ENCODE results near the gene GAS6.

GAS6 gene

GRCh38 chr13:113786262-113786841 is 77.5 kb downstream of the GAS6 start:
- no peak for DNase-seq

DNA sequence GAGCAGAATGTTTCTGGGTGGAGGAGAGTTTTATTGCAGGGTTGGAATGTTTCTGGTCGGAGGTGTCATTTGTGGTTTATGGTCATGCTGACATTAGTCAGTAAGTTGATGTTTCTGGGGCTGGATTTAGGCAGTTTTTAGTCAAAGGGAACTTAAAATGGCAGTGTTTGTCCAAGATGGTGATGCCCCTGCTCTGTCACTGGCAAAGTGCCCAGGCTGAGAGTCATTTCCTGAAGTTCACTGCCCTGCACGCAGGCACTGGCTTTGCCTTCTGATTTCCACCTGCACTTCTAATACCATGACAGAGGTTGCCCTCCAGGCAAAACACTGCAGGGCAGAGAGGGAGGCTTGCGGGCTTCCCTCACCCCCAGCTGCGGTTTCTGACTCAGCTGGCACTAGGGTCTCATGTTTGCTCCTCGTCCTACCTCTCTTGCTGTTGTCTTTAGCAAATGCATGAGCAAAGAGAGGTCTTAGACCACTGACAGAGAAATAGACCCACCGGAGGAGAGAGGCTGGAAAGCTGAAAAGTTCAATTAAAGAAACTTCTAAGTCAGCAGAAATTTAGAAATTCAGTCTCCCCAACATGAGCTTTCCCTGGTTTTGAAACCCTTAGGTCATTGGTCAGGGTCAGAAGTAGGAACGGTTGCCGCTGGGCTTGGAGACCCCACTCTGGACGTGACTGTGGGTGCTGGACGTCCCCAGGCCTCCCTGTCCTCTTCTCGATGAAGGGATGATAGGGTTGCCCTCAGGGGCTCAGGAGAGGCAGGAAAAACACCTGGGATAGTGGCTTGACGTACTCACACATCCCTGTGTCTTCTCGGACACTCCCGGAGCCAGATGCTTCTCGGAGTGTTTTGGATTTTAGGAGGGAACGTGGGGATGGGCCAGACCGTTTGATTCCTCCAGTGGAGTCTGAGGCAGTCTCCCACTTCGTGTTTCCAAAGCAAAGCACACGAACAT is 78.5 kb downstream of the GAS6 start:
- DNase-seq, result no peak

GRCh38 chr13:113784645-113785024 is 79.2 kb downstream of the GAS6 start:
- no peak for DNase-seq

DNA sequence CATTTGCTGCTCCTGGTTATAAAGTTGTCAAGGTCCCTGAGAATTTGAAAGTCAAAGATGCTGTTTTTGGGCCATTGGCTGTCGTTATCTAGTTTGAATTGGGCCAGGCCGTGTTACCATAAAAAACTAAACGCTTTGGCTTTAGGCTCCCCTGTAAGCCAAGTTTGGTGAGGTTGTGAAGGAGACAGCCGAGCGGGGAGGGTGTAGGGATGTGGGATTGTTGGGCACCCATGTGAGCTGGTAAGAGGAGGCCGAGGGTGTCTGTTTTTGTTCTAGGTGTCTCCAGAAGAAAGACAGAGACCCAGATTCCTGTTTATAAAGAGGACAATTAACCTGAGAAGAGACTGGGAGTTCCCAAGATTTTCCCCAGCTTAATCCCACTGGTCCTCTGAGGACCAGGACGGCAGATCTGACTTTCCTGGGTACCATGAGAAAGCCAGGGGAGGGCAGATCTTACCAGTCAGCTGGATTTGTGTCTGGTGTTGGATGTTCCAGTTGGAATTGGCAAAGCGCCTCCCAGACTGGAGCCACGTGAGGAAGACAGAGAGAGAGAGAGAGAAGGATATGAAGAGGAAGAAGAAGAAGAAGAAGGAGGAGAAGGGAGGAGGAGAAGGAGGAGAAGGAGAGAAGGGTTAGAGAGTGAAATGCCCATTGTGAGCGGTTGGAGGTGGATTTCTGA is 79.8 kb downstream of the GAS6 start:
- DNase-seq, result no peak

DNA sequence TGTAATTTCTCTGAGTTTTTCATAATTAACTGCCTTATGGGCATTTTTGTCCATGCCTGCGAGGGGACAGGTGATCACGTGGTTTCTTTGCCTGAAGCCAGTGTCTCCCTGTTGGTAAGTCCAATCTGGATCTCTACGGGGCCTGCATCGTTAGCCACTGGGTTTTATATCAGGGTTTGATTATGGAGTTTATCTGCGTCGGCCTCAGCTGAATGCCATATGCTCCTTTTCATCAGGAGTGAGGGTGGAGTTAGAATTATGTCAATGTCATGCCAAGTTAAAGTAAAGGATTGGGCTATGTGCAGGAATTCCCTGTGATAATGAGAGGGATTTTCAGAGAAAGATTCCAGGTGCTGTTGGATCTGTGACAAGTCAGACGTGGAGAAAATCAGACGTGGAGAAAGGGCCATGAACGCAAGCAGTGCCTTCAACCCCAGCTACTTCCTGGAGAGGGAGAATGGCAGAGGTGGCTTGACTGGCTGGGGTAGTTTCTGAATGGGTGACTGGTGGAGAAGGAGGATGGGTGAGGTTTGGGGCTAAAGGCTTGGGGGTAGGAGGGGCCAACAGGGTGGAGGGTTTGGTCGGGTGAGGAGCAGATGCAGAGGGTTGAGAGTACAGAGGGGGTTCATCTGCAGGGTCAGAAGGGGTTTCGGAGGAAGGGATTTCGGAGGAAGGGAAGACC is 80.5 kb downstream of the GAS6 start:
- DNase-seq, result no peak

GRCh38 chr13:113782472-113782871 is 81.4 kb downstream of the GAS6 start:
- DNase-seq, result no peak

DNA sequence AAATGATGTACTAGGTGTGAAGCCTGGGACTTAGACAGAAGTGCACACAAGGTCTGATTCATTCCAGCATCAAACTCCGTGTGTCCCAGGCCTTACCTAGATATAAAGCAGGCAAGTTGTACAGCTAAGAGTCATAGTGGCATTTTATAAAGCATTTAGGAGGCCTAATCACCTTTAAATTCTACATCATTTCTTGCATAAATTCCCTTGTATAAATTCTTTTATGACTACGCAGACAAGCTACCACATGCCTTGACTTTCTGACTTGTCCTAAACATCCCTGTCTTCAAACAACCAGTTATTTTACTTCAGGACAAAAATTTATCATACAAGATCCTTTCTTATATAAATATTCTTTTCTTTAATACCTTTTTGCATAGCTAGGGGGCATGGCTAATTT is 82.3 kb downstream of the GAS6 start:
- DNase-seq, result no peak

DNA sequence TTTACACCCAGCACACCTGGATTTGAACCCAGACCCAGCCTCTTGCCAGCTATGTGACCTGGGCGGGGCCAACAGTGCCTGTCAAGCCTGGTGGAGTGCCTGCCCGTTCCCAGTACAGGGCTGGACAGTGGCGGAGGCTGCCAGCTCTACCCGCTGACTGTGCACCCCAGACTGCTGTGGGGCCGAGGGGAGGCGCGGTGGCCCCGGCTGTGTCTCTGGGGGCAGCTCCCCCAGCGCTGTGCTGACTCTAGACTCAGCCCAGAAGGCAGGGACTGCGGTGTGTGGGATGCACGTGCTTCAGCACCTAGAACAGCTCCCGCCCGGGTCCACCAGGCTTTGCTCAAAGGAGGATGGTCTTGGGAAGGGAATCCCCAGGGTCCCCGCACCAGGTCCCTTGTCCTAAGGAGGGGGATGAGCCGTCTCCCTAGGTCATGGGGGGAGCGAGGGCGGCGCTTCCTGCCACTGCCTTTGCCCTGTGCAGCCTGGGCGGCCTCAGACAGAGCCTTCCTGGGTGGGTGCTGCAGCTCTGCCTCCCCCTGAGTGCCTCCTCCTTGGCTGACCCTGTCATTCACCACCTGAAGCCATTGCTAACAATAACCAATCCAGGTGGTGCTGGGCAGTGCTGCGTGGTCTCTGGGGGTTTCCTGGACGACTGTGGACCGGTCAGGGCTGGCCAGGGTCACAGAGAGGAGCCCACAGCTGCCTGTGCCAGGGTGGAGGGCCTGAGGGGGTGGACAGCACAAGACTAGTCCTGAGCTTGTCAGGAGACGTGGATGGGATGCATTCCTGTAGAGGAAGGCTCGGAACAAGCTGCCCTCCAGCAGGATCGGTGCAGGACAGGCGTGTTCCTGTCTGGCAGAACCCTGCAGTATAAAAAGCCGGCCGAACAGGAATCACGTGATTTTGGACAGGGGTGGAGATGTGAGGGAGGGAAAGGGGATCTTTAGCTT is 86.3 kb downstream of the GAS6 start:
- peak; percentile 40 for DNase-seq

DNA sequence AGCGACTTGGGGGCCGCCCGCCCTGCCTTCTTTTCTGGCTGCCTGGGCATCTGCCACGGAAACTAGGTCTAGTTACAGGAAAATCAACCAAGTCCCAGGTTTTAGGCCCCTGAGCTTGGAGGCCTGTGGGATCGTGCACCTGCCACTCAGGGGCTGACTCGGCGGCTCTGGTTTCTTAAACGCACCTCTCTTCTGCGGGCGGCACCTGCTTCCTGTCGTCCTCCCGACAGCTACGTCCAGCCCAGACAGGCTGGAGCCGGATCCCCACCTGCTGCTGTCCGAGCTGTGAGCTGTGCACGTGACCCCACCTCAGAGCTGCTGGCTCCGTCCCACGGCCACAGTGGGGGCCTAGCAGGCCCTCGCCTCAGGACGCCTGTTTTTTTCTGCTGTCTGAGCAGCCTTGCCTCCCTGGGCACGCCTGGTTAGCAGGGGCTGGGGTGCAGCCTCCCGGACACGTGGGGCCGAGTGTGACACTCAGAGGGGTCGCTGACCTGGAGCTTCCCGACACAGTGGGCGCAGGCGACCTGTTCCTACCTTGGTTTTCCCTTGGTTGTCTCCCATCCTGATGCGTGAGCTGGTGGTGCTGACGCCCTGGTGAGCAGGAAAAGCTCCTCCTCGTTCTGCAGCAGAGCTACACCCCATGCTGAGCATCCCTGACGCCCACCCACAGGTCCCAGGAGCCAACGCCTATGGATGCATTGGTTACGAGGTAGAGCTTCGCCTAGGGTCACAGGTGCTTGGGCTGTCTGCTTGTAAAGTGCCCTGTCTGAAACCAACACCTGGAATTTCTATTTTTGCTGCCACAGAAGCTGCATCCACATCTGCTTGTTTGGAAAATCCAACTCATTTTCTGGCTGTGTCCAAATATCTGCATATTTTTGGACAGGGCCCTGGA is 87.4 kb downstream of the GAS6 start:
- DNase-seq, result no peak

DNA sequence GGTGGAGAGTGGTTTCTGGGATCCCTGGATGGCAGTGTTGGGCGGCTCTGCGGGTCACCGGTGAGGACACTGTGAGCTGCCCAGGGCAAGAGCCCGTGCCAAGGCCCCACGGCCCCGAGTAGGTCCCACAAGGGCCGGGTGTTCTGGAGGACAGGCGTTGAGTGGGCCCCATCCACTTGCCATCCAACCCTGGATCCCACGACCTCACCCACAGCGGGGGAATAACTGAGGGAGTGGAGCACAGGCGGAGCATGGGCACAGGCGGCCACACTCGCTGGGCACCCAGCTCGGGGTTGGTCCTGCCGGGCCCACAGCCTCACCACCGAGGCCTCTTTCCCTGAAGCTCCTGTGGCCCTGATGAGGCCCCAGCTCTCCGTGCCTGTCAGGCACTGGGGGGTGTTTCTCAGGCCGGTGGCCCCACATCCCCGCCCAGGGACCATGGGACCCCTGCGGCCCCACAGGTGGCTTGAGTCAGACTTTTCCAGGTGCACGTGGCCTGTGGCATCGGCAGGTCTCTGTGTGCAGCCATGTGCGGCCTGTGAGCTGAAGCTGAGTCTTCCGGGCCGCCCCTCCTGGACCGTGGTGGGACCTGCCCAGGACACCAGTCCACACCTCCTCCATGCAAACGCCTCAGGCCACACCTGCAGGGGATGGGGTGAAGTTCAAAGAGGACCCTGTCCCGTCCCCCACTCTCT is 88.3 kb downstream of the GAS6 start:
- no peak for DNase-seq

GRCh38 chr13:113774177-113775107 is 89.4 kb downstream of the GAS6 start:
- no peak for DNase-seq

- DNase-seq, result no peak
These were observed 92.1 kb downstream of the GAS6 start for GRCh38 chr13:113771709-113772331.

- no peak for DNase-seq
These were observed 92.9 kb downstream of the GAS6 start for GRCh38 chr13:113770937-113771336.

Measured in retina (tissue), 1 donor.